HUES64 (cell line): ENCODE measurements around the gene DMD.

Experiments used
- H3K27ac ChIP-seq: 2 replicates; pipeline ENCODE4 v1.7.0; 2013; ENCODE audit warnings: low read depth, low read length, inconsistent platforms
- H3K27me3 ChIP-seq: 2 replicates; pipeline ENCODE4 v1.6.1; 2013; ENCODE audit warnings: mild to moderate bottlenecking, low read length; ENCODE audit not compliant: insufficient read depth
- H3K36me3 ChIP-seq: 2 replicates; pipeline ENCODE4 v1.6.1; 2013; ENCODE audit warnings: mild to moderate bottlenecking, low read length; ENCODE audit not compliant: insufficient read depth
- H3K4me1 ChIP-seq: 2 replicates; pipeline ENCODE4 v1.6.1; 2013; ENCODE audit warnings: mild to moderate bottlenecking, low read length, moderate library complexity; ENCODE audit not compliant: insufficient read depth
- H3K4me3 ChIP-seq: 2 replicates; pipeline ENCODE4 v1.5.1; 2013; ENCODE audit warnings: mild to moderate bottlenecking, low read length, moderate library complexity
- H3K9ac ChIP-seq: 2 replicates; pipeline ENCODE4 v1.6.1; 2013; ENCODE audit warnings: mild to moderate bottlenecking, low read depth, low read length
- H3K9me3 ChIP-seq: 2 replicates; pipeline ENCODE4 v1.6.1; 2013; ENCODE audit warnings: low read depth, low read length; ENCODE audit not compliant: insufficient read depth
- WGBS: fragments of 150-250, 120-280 bp; methylation state at CpG from one replicate; pipeline ENCODE4 v1.1.7; 2013; ENCODE audit warnings: missing lambda C conversion rate; 5-methylcytosine and 5-hydroxymethylcytosine counted together

The DMD gene

DNA sequence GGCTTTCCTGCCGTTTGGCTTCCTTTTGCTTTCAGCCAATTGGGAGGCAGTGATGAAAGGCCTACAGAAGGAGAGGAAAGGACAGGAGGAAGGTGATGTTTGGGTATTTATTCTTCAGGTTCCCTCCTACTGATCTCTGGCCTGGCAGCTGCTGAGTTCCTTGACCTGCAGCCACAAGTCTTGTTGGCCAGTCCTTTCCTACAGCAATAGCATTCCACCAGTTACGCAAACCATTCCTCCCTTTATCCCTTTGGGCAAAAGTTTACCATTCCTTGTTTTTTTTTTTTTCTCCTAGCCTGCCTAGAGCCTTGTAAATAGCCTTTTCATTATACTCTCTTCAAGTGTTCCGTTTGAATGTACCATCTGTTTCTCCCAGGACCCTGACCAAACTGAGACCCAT is 1941.4 kb downstream of the DMD start:
- H3K9ac ChIP-seq = no peak overlapping the region
- H3K4me3 ChIP-seq = no peak overlapping the region
- H3K27ac ChIP-seq = no peak overlapping the region
- no peaks in the 10 kb centered on the region for H3K27me3 ChIP-seq
- peaks cover 20% of the 10 kb centered on the region for H3K4me1 ChIP-seq
- WGBS = 88% methylated on average over 3 of the region's 3 CpGs
- H3K36me3 ChIP-seq = no peaks in the 10 kb centered on the region
- H3K9me3 ChIP-seq = no peaks in the 10 kb centered on the region

DNA sequence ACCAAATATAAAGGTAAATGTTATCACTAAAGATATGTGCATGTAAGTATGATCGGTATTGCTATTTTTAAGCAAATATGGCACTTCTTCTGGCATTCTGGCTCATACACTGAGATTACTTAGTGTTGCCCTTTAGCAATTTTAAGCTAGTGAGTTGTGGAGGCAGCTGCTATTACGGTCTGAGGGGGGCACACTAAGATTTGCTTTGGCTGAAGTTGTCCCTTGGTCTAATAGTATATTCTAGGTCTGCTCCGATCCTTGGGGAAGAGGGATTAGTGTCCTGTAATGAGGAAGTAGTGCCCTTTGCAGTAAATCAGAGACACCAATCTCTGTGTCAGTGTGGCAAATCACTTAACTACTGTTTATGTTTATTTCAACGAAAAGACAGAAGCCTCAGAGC is 1943.0 kb downstream of the DMD start:
- Histone ChIP-seq H3K27ac (no peak overlapping the region), H3K9me3 (no peaks in the 10 kb centered on the region), H3K36me3 (no peaks in the 10 kb centered on the region), H3K9ac (no peak overlapping the region), H3K4me3 (no peak overlapping the region), H3K4me1 (peaks cover 16% of the 10 kb centered on the region), H3K27me3 (no peaks in the 10 kb centered on the region)
- 78% methylated on average over 4 of the region's 4 CpGs for WGBS

- Histone ChIP-seq H3K9me3 (no peaks in the 10 kb centered on the region), H3K4me3 (peak overlapping the region; percentile 57), H3K9ac (peak overlapping the region; percentile 73), H3K4me1 (peaks cover 5% of the 10 kb centered on the region; the same call in 1 of the 2 replicates), H3K27me3 (no peaks in the 10 kb centered on the region), H3K27ac (no peak overlapping the region), H3K36me3 (no peaks in the 10 kb centered on the region)
- WGBS = under 1% methylated on average over 74 of the region's 74 CpGs
Observed at GRCh38 chrX:31266203-31267076, 1944.9 kb downstream of the DMD start.

GRCh38 chrX:31265383-31265782 is 1946.0 kb downstream of the DMD start:
- Histone ChIP-seq H3K36me3 (no peaks in the 10 kb centered on the region), H3K4me1 (peaks cover 5% of the 10 kb centered on the region; the same call in 1 of the 2 replicates), H3K4me3 (peak overlapping the region; percentile 31; the same call in 1 of the 2 replicates), H3K27me3 (no peaks in the 10 kb centered on the region), H3K9ac (no peak overlapping the region), H3K27ac (no peak overlapping the region), H3K9me3 (no peaks in the 10 kb centered on the region)
- 53% methylated on average over 6 of the region's 7 CpGs for WGBS

GRCh38 chrX:31260351-31260750 is 1951.0 kb downstream of the DMD start:
- Histone ChIP-seq H3K9ac (no peak overlapping the region), H3K27ac (no peak overlapping the region), H3K27me3 (no peaks in the 10 kb centered on the region), H3K36me3 (peaks cover 6% of the 10 kb centered on the region; the same call in 1 of the 2 replicates), H3K4me3 (no peak overlapping the region), H3K9me3 (no peaks in the 10 kb centered on the region), H3K4me1 (peaks cover 5% of the 10 kb centered on the region; the same call in 1 of the 2 replicates)
- WGBS = 89% methylated on average over 5 of the region's 5 CpGs

DNA sequence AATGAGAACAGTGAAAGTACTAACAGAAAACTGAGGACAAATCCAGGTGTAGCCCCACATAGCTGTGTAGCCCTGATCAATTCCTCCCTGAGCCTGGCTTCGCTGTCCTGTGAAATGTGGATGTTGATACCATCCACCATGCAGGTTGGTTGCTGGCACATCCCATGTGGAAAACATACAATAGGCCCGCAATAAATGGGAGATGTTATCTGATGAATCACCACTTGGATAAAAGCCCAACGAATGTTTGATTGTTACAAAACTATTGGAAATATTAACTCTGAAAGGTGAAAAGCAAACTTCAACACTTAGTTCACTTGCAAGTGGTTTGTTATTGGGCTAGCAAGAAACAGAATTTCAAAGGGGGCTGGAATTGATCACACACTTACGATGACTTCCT is 1953.2 kb downstream of the DMD start:
- Histone ChIP-seq H3K4me3 (no peak overlapping the region), H3K27ac (no peak overlapping the region), H3K4me1 (no peaks in the 10 kb centered on the region), H3K36me3 (peaks cover 6% of the 10 kb centered on the region; the same call in 1 of the 2 replicates), H3K9me3 (no peaks in the 10 kb centered on the region), H3K9ac (no peak overlapping the region), H3K27me3 (no peaks in the 10 kb centered on the region)
- 94% methylated on average over 3 of the region's 4 CpGs for WGBS

- Histone ChIP-seq H3K9me3 (no peaks in the 10 kb centered on the region), H3K36me3 (peaks cover 6% of the 10 kb centered on the region; the same call in 1 of the 2 replicates), H3K4me1 (no peaks in the 10 kb centered on the region), H3K4me3 (no peak overlapping the region), H3K27ac (no peak overlapping the region), H3K27me3 (no peaks in the 10 kb centered on the region), H3K9ac (no peak overlapping the region)
- 96% methylated on average over 7 of the region's 9 CpGs for WGBS
Observed at GRCh38 chrX:31255310-31256033, 1955.9 kb downstream of the DMD start.

DNA sequence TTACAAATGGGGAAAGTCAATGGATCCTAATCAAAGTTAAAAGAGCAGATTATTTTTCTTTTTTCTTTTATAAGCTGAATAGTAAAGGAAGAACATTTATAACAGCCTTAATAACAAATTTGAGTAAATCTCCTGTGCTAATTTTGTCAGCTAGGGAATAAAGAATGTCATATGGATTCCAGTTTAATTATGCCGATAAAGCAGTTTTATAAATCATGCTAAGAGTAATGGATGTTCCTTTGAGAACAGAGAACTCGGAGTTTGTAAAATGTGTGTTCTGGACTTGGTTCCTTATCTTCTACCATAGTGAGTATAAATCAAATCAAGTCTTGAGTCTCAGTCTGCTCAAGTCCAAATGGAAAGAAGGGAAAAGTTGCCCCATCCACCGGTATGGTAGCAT is 1959.2 kb downstream of the DMD start:
- WGBS = no CpG with 5 or more reads among the region's 3 CpGs
- H3K36me3 ChIP-seq = 0 out of 2 replicates have a peak, but pooled peaks cover 2% of the 10 kb centered on the region
- H3K27ac ChIP-seq = no peak overlapping the region
- no peaks in the 10 kb centered on the region for H3K4me1 ChIP-seq
- H3K27me3 ChIP-seq = no peaks in the 10 kb centered on the region
- H3K9ac ChIP-seq = no peak overlapping the region
- H3K4me3 ChIP-seq = no peak overlapping the region
- H3K9me3 ChIP-seq = no peaks in the 10 kb centered on the region

GRCh38 chrX:31251336-31251735 is 1960.0 kb downstream of the DMD start:
- Histone ChIP-seq H3K27me3 (no peaks in the 10 kb centered on the region), H3K4me3 (no peak overlapping the region), H3K27ac (no peak overlapping the region), H3K4me1 (no peaks in the 10 kb centered on the region), H3K36me3 (no peaks in the 10 kb centered on the region), H3K9ac (no peak overlapping the region), H3K9me3 (no peaks in the 10 kb centered on the region)
- WGBS = no CpG with 5 or more reads among the region's 4 CpGs

- no peak overlapping the region for H3K27ac ChIP-seq
- no peaks in the 10 kb centered on the region for H3K27me3 ChIP-seq
- 98% methylated on average over 3 of the region's 4 CpGs for WGBS
- H3K36me3 ChIP-seq = no peaks in the 10 kb centered on the region
- no peaks in the 10 kb centered on the region; the same call in 1 of the 2 replicates for H3K4me1 ChIP-seq
- no peak overlapping the region for H3K9ac ChIP-seq
- no peak overlapping the region for H3K4me3 ChIP-seq
- no peaks in the 10 kb centered on the region for H3K9me3 ChIP-seq
Observed at GRCh38 chrX:31245714-31246113, 1965.6 kb downstream of the DMD start.

DNA sequence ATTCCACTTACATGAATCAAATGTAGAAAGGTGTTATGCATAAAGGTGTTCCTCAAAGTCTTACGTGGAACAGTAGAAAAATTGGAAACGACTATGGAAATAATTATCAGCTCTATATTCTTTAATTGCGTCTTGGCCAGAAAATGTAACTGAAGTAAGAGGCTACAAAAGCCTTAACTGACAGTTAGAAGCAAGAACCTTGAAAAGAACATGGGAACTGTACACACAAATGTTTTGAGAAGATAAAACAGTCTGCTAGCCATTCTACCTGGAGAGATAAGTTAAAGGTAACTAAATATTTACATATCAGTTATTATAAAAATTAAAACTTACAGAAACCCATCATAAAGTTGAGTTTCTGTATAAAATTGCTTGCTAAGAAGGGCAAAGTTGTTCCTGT is 1967.5 kb downstream of the DMD start:
- Histone ChIP-seq H3K36me3 (no peaks in the 10 kb centered on the region; the same call in 1 of the 2 replicates), H3K4me1 (no peaks in the 10 kb centered on the region; the same call in 1 of the 2 replicates), H3K4me3 (no peak overlapping the region), H3K27ac (no peak overlapping the region), H3K27me3 (no peaks in the 10 kb centered on the region), H3K9ac (no peak overlapping the region), H3K9me3 (no peaks in the 10 kb centered on the region)
- WGBS = 100% methylated on average over 1 of the region's 3 CpGs
